ENCODE measurements around the gene PHF21B.
A peak's percentile ranks its signal among the peaks of the same experiment; 100 is the strongest.
"Not testable (repeated sequence)": the region's sequence is repeated elsewhere in the genome, so short reads cannot be mapped to it uniquely, and the experiment has no call there.

The PHF21B gene

GRCh38 chr22:44986926-44987325 lies 22.9 kb downstream of the PHF21B start:
- DNase-seq, result no peak

- DNase-seq, result no peak
Observed at GRCh38 chr22:44985906-44986527, 23.8 kb downstream of the PHF21B start.

GRCh38 chr22:44983878-44984482 lies 25.8 kb downstream of the PHF21B start:
- no peak for DNase-seq

- no peak for DNase-seq
Observed at GRCh38 chr22:44982445-44982844, 27.4 kb downstream of the PHF21B start.

GRCh38 chr22:44981857-44982256 lies 27.9 kb downstream of the PHF21B start:
- DNase-seq, result no peak

- DNase-seq, result no peak
Observed at GRCh38 chr22:44979154-44979553, 30.7 kb downstream of the PHF21B start.

GRCh38 chr22:44975427-44976262 lies 34.2 kb downstream of the PHF21B start:
- no peak for DNase-seq

GRCh38 chr22:44974454-44974853 lies 35.4 kb downstream of the PHF21B start:
- DNase-seq, result no peak

- DNase-seq, result no peak
Observed at GRCh38 chr22:44973829-44974228, 36.0 kb downstream of the PHF21B start.

- no peak for DNase-seq
Observed at GRCh38 chr22:44972363-44973083, 37.3 kb downstream of the PHF21B start.

GRCh38 chr22:44971651-44972362 lies 38.0 kb downstream of the PHF21B start:
- no peak for DNase-seq

GRCh38 chr22:44970291-44970690 lies 39.5 kb downstream of the PHF21B start:
- DNase-seq, result no peak

- no peak for DNase-seq
Observed at GRCh38 chr22:44969817-44970216, 40.0 kb downstream of the PHF21B start.

GRCh38 chr22:44968736-44969135 lies 41.1 kb downstream of the PHF21B start:
- no peak for DNase-seq

GRCh38 chr22:44965171-44965570 lies 44.6 kb downstream of the PHF21B start:
- DNase-seq, result no peak

- DNase-seq, result no peak
Observed at GRCh38 chr22:44964722-44965078, 45.1 kb downstream of the PHF21B start.

- no peak for DNase-seq
Observed at GRCh38 chr22:44963832-44964721, 45.7 kb downstream of the PHF21B start.

- no peak for DNase-seq
Observed at GRCh38 chr22:44962741-44963454, 46.9 kb downstream of the PHF21B start.

GRCh38 chr22:44961682-44962081 lies 48.1 kb downstream of the PHF21B start:
- not testable (repeated sequence) for DNase-seq

GRCh38 chr22:44956840-44957767 lies 52.7 kb downstream of the PHF21B start:
- DNase-seq, result peak; percentile 3
